GM18505 (cell line): Measurements from ENCODE around the gene CLIP1.

Experiments
- ATAC-seq: cut with Tn5 transposase; IDR thresholded peaks from one replicate; pipeline ENCODE4 v1.9.1; 2021; ENCODE audit not compliant: unreplicated experiment
- POLR2A ChIP-seq: IDR thresholded peaks from 4 replicates; pipeline ENCODE4 v1.6.1; 2011; ENCODE audit warnings: borderline replicate concordance; ENCODE audit not compliant: insufficient read depth, insufficient read length; ENCODE audit errors: extremely low read depth

Gene CLIP1

GRCh38 chr12:122333142-122334087 is 89.1 kb downstream of the CLIP1 start:
- ATAC-seq: no peak
- no peak for TF ChIP-seq POLR2A

GRCh38 chr12:122327494-122328385 is 94.7 kb downstream of the CLIP1 start:
- no peak for TF ChIP-seq POLR2A
- ATAC-seq: no peak

GRCh38 chr12:122327014-122327413 is 95.5 kb downstream of the CLIP1 start:
- no peak for ATAC-seq
- TF ChIP-seq POLR2A: no peak

GRCh38 chr12:122326586-122326985 is 95.9 kb downstream of the CLIP1 start:
- TF ChIP-seq POLR2A: no peak

GRCh38 chr12:122323311-122324019 is 99.0 kb downstream of the CLIP1 start:
- no peak for TF ChIP-seq POLR2A
- ATAC-seq: no peak

More at GRCh38 chr12:122326586-122326985, 95.9 kb downstream of the CLIP1 start:
- ATAC-seq: no peak

- ATAC-seq: no peak
- TF ChIP-seq POLR2A: no peak
Measured at GRCh38 chr12:122322501-122322900, 100.0 kb downstream of the CLIP1 start.

- TF ChIP-seq POLR2A: no peak
- ATAC-seq: no peak
Measured at GRCh38 chr12:122318607-122319605, 103.6 kb downstream of the CLIP1 start.

- ATAC-seq: no peak
- no peak for TF ChIP-seq POLR2A
Measured at GRCh38 chr12:122312926-122313325, 109.5 kb downstream of the CLIP1 start.

- ATAC-seq: no peak
- TF ChIP-seq POLR2A: no peak
Measured at GRCh38 chr12:122311696-122312095, 110.8 kb downstream of the CLIP1 start.

- ATAC-seq: no peak
- TF ChIP-seq POLR2A: no peak
Measured at GRCh38 chr12:122310626-122311333, 111.7 kb downstream of the CLIP1 start.

- no peak for TF ChIP-seq POLR2A
- ATAC-seq: no peak
Measured at GRCh38 chr12:122309564-122310121, 112.8 kb downstream of the CLIP1 start.
